Neural cell (in vitro differentiated cells): ENCODE measurements around the gene ADAMTS14.

Source experiments
- CTCF ChIP-seq: fragments of 450-650 bp; IDR thresholded peaks from 2 replicates; pipeline ENCODE4 v1.5.1; 2014; ENCODE audit warnings: antibody characterized with exemption, mild to moderate bottlenecking, moderate library complexity; ENCODE audit not compliant: poor library complexity, severe bottlenecking
- EP300 ChIP-seq: fragments of 450-650 bp; conservative IDR thresholded peaks from 2 replicates; pipeline ENCODE4 v1.6.1; 2014; ENCODE audit warnings: antibody characterized with exemption, mild to moderate bottlenecking, moderate library complexity; ENCODE audit not compliant: poor library complexity, severe bottlenecking
- EZH2 ChIP-seq: fragments of 200-600, 300-800 bp; shearing (Covaris generic), sonication (generic); IDR thresholded peaks from 2 replicates; pipeline ENCODE4 v1.6.1; 2014; ENCODE audit warnings: antibody characterized with exemption, low read length, borderline replicate concordance, mild to moderate bottlenecking; ENCODE audit not compliant: insufficient read depth, poor library complexity, severe bottlenecking
- POLR2AphosphoS5 ChIP-seq: IDR thresholded peaks from 2 replicates; pipeline ENCODE4 v1.6.1; 2012
- RAD21 ChIP-seq: fragments of 450-650 bp; conservative IDR thresholded peaks from 2 replicates; pipeline ENCODE4 v1.6.1; 2014; ENCODE audit warnings: antibody characterized with exemption, mild to moderate bottlenecking, moderate library complexity
- TF ChIP-seq, protein P1 (sequence below): IDR thresholded peaks from 2 replicates; pipeline ENCODE4 v1.6.1; 2012; ENCODE audit warnings: borderline replicate concordance

DNA sequence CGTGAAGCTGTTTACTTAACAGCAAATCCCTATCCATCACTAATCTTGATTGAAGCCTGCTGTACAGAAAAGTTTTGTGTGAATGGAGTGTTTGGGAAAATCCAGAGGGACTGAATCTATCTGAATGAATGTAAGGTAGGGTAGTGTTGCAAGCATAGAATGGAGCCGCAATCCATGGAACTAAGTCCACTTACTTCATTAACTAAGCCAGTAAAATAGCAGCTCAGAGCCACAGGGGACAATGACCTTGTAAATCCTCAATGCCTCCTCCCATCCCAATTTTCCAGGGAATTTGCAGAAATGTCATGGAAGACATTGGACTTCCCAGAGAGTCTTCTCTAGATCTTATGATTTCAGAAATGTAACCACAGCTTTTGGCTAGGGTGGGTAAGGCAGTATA is 97.7 kb downstream of the ADAMTS14 start:
- TF ChIP-seq POLR2AphosphoS5 (no peak), CTCF (no peak), RAD21 (no peak), EP300 (no peak), EZH2 (no peak)
- TF ChIP-seq, protein P1, sequence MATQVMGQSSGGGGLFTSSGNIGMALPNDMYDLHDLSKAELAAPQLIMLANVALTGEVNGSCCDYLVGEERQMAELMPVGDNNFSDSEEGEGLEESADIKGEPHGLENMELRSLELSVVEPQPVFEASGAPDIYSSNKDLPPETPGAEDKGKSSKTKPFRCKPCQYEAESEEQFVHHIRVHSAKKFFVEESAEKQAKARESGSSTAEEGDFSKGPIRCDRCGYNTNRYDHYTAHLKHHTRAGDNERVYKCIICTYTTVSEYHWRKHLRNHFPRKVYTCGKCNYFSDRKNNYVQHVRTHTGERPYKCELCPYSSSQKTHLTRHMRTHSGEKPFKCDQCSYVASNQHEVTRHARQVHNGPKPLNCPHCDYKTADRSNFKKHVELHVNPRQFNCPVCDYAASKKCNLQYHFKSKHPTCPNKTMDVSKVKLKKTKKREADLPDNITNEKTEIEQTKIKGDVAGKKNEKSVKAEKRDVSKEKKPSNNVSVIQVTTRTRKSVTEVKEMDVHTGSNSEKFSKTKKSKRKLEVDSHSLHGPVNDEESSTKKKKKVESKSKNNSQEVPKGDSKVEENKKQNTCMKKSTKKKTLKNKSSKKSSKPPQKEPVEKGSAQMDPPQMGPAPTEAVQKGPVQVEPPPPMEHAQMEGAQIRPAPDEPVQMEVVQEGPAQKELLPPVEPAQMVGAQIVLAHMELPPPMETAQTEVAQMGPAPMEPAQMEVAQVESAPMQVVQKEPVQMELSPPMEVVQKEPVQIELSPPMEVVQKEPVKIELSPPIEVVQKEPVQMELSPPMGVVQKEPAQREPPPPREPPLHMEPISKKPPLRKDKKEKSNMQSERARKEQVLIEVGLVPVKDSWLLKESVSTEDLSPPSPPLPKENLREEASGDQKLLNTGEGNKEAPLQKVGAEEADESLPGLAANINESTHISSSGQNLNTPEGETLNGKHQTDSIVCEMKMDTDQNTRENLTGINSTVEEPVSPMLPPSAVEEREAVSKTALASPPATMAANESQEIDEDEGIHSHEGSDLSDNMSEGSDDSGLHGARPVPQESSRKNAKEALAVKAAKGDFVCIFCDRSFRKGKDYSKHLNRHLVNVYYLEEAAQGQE: no peak
